ENCODE measurements around the gene ADAMTS7. TPM values are rescaled to one million over a fixed set of nuclear protein-coding genes. Genes with fewer than 3 reads are reported as not detected.
"Not testable (repeated sequence)": the region's sequence is repeated elsewhere in the genome, so short reads cannot be mapped to it uniquely, and the experiment has no call there.

The ADAMTS7 gene
- total and polyA plus RNA-seq, 2 of the 8 experiments (the other 6 are each of a cell fraction or from before 2014, with no cell fraction given) = 27.9 to 45.2 TPM

- H4K91ac ChIP-seq (replicated peaks; ENCODE audit: insufficient read length, low read length); H2BK20ac ChIP-seq (ENCODE audit: low read length); H4K8ac ChIP-seq (ENCODE audit: extremely low read depth, insufficient read depth, low read length); H3K4me3 ChIP-seq (ENCODE audit: extremely low read depth in 1 of 4, insufficient read depth in 2 of 4, low read depth in 3 of 4, low read length in 4 of 4); H2AFZ ChIP-seq (ENCODE audit: low read length); H3K23ac ChIP-seq (ENCODE audit: insufficient read length); H4K5ac ChIP-seq (ENCODE audit: insufficient read length, low read depth, low read length); H2BK120ac ChIP-seq (replicated peaks; ENCODE audit: low read depth, low read length); H2BK15ac ChIP-seq (ENCODE audit: low read length); H3K9me3 ChIP-seq (ENCODE audit: insufficient read depth in 2 of 2, low read depth in 1 of 2, low read length in 1 of 2); H3K4ac ChIP-seq (replicated peaks; ENCODE audit: insufficient read length, low read depth, low read length); H3K27me3 ChIP-seq (replicated peaks in 1 of 4; ENCODE audit: control insufficient read depth in 3 of 4, extremely low read depth in 1 of 4, insufficient read depth in 3 of 4, low read length in 3 of 4); FAIRE-seq; H3K79me2 ChIP-seq (ENCODE audit: control insufficient read depth in 1 of 2, insufficient read depth in 2 of 2, low read length in 2 of 2); H2BK5ac ChIP-seq (ENCODE audit: low read depth, low read length); H3K18ac ChIP-seq (ENCODE audit: extremely low read depth, low read length); H3K4me2 ChIP-seq (ENCODE audit: insufficient read depth in 1 of 2, low read depth in 2 of 2, low read length in 2 of 2); H2BK12ac ChIP-seq (ENCODE audit: low read depth, low read length); H3K27ac ChIP-seq (ENCODE audit: low read depth, low read length); H3K79me1 ChIP-seq (ENCODE audit: low read depth, low read length); H3K4me1 ChIP-seq (replicated peaks in 1 of 4; ENCODE audit: control insufficient read depth in 3 of 4, insufficient read depth in 4 of 4, low read length in 3 of 4); H4K20me1 ChIP-seq (replicated peaks in 1 of 2; ENCODE audit: control insufficient read depth in 1 of 2, insufficient read depth in 2 of 2, low read length in 2 of 2); H3K9ac ChIP-seq (replicated peaks in 1 of 4; ENCODE audit: extremely low read depth in 1 of 4, low read depth in 3 of 4, low read length in 3 of 4); POLR2A ChIA-PET (ENCODE audit: partially characterized antibody); H3K36me3 ChIP-seq (ENCODE audit: control insufficient read depth in 2 of 4, insufficient read depth in 4 of 4, low read length in 3 of 4); H3K14ac ChIP-seq (ENCODE audit: insufficient read length); H3K56ac ChIP-seq (replicated peaks; ENCODE audit: insufficient read length, low read depth, low read length); H2AK5ac ChIP-seq (ENCODE audit: low read depth, low read length); H3K23me2 ChIP-seq (ENCODE audit: low read depth, low read length): not testable (repeated sequence)
- 0 out of 2 replicates have a peak, but pooled peaks have one; percentile 14 for TF ChIP-seq MAX (IDR thresholded peaks at IDR 0.05)
- 59% methylated on average over 4 of the region's 4 CpGs; no CpG with 5 or more reads in 1 of the 2 experiments for WGBS, 2 experiments (ENCODE audit: extremely low coverage in 1 of 2, insufficient coverage in 1 of 2, insufficient read length in 1 of 2, insufficient replicate concordance in 2 of 2, low coverage in 1 of 2, low lambda C conversion rate in 2 of 2, missing lambda C conversion rate in 1 of 2)
- CTCF ChIA-PET (ENCODE audit: partially characterized antibody) = interaction anchor here (0.6 to 3.1 kb wide), 9 partner anchors 9 to 312 kb away, joined by 3 to 13 read pairs (median 5); partner anchors contain the start of gene CHRNA3
- peak in 1 of 2 experiments; percentile 43 for DNase-seq (ENCODE audit: low read depth in 1 of 2, low spot score in 2 of 2)
Observed at GRCh38 chr15:78736286-78736685, 75.0 kb downstream of the ADAMTS7 start.

Measured in H1 (cell line).